Adrenal gland (tissue), 5 donors: Measurements from ENCODE around the gene FAM184B.

ENCODE experiments used
- CTCF ChIP-seq, 6 experiments: fragments of 450-650 bp in 4 of 6; fragments of 200-600 bp in 2 of 6; sonication (generic) in 1 of 6; IDR thresholded peaks; 1 replicate in 5 of 6; 2 replicates in 1 of 6; pipeline versions ENCODE4 v1.5.1 to v1.8.0; 2016 to 2021; ENCODE audit warnings: antibody characterized with exemption in 6 of 6, mild to moderate bottlenecking in 2 of 6, moderate library complexity in 1 of 6
- POLR2A ChIP-seq, 2 donors: fragments of 450-650 bp; IDR thresholded peaks; one replicate each; pipeline ENCODE4 v1.6.1; 2017; ENCODE audit warnings: antibody characterized with exemption in 2 of 2, mild to moderate bottlenecking in 2 of 2, moderate library complexity in 1 of 2
- donor health status: DM: no; HTN: no; CAD: no.

DNA sequence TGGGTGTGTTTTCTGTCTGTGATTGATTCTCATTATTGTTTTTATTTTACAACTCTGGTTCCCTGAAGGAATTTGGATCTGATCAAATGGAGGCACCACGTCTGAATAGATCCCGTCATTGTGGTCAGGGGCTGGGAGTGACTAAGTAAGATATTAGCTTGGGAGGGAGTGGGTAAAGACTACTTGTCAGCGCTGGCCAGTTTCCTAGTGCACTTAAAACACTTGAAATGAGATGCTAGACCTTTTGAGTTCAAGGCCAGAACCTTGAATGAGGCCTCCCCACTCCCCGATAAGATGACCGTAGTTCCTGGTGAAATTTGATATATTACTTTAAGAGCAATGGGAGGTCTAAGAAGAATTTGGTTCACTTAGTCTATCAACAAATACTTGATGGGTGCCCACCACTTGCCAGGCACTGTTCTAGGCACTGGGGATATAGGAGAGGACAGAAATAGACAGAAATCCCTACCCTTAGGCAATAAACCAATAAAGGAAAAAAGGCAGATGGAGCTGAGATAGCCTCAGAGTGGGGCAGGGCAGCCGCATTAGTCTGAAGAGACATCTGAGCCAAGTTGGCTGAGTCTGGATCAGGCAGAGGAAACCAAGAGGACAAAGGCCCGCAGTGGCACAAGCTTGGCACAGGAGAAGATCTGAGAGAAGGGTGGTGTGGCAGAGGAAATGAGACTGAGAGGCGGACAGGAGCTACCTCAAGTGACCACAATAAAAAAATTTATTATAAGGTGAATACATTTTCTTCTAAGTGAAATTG is 11.8 kb downstream of the FAM184B start:
- no peak for TF ChIP-seq CTCF (IDR thresholded peaks at IDR 0.05)
- TF ChIP-seq POLR2A (IDR thresholded peaks at IDR 0.05): no peak
